ENCODE measurements around the gene AMH. TPM values are rescaled to one million over a fixed set of nuclear protein-coding genes. Genes with fewer than 3 reads are reported as not detected.

AMH gene
- polyA plus RNA-seq, 1 experiment = 0.66 TPM

DNA sequence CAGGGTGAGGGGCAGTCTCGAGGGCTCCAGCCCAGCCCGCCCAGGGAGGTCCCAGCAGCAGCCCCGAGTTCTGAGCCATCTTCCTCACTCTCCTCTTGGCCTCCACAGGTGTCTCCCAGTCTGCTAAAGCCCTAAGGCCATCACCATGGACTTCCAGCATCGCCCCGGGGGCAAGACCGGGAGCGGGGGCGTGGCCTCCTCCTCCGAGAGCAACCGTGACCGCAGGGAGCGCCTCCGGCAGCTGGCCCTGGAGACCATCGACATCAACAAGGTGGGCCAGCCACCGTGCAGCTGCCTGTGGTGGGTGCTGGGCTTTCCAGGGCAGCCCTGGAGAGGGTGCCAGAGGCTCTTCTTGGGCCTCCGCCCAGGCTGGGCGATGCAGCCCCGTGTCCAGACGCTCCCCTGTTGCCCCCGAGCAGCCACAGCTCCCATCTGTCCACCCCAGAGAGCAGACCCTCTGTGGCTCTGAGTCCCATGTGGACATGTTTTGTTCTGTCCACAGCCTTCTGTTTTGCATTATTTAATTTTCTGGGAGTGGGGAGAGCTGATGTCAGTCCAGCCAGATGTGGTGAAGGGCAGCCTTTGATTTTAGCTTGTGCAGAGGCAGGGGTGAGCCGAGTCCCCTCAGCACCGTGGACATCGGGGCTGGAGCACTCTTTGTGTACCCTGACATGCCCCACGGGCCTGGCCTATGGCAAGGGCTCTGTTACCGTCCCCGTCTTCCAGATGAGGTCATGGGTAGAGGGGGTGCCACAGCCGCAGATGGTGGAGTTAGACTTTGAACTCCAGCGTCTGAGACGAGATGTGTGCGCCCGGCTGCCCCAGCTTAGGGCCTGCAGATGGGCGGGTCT lies 5.6 kb upstream of the AMH start:
- POLR2A ChIA-PET = interaction anchor here (0.5 kb wide), 1 partner anchor 89 kb away, joined by 8 read pairs; no protein-coding TSS in a partner anchor
- TF ChIP-seq, protein P1, sequence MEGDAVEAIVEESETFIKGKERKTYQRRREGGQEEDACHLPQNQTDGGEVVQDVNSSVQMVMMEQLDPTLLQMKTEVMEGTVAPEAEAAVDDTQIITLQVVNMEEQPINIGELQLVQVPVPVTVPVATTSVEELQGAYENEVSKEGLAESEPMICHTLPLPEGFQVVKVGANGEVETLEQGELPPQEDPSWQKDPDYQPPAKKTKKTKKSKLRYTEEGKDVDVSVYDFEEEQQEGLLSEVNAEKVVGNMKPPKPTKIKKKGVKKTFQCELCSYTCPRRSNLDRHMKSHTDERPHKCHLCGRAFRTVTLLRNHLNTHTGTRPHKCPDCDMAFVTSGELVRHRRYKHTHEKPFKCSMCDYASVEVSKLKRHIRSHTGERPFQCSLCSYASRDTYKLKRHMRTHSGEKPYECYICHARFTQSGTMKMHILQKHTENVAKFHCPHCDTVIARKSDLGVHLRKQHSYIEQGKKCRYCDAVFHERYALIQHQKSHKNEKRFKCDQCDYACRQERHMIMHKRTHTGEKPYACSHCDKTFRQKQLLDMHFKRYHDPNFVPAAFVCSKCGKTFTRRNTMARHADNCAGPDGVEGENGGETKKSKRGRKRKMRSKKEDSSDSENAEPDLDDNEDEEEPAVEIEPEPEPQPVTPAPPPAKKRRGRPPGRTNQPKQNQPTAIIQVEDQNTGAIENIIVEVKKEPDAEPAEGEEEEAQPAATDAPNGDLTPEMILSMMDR (IDR thresholded peaks at IDR 0.05; ENCODE audit: insufficient read depth, low read depth, low read length) = no peak
- H3K4me3 ChIP-seq (ENCODE audit: low read depth, low read length) = no peak overlapping the region
- CTCF ChIA-PET = interaction anchor here (1.1 to 2.8 kb wide), 2 partner anchors 17 to 29 kb away, joined by 3 to 9 read pairs; no protein-coding TSS in a partner anchor
- no peak for DNase-seq (ENCODE audit: low read depth)
- peaks cover 40% of the 10 kb centered on the region for H3K36me3 ChIP-seq (ENCODE audit: control insufficient read depth, insufficient read depth, low read length)
- no peaks in the 10 kb centered on the region for H3K27me3 ChIP-seq (ENCODE audit: control insufficient read depth, insufficient read depth, low read length)

- no peak overlapping the region for H3K4me3 ChIP-seq (ENCODE audit: low read depth, low read length)
- H3K36me3 ChIP-seq (ENCODE audit: control insufficient read depth, insufficient read depth, low read length) = peaks cover 43% of the 10 kb centered on the region
- no peak for DNase-seq (ENCODE audit: low read depth)
- no peaks in the 10 kb centered on the region for H3K27me3 ChIP-seq (ENCODE audit: control insufficient read depth, insufficient read depth, low read length)
- ChIA-PET POLR2A (no interaction called here), CTCF (interaction anchor here (1.1 to 2.8 kb wide), 2 partner anchors 16 to 28 kb away, joined by 3 to 9 read pairs; no protein-coding TSS in a partner anchor)
- TF ChIP-seq, protein P1 (IDR thresholded peaks at IDR 0.05; ENCODE audit: insufficient read depth, low read depth, low read length) = no peak
Observed at GRCh38 chr19:2244125-2244411, 5.1 kb upstream of the AMH start.

DNA sequence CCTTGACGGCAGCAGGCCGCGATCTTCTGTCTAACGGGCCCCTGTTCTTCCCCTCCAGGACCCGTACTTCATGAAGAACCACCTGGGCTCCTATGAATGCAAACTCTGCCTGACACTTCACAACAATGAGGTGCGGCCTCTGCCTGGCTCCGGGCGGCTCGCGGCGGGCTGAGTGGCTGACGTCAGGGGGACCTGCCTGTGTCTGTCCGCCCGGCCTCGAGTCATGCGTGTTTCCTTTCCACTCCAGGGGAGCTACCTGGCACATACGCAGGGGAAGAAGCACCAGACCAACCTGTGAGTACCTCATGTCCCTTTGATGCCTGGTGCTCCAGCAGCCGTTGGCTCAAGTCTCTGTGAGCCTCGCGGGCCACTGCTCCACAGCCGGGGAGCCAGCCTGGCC lies 4.6 kb upstream of the AMH start:
- H3K27me3 ChIP-seq (ENCODE audit: control insufficient read depth, insufficient read depth, low read length) = no peaks in the 10 kb centered on the region
- H3K36me3 ChIP-seq (ENCODE audit: control insufficient read depth, insufficient read depth, low read length) = peaks cover 44% of the 10 kb centered on the region
- ChIA-PET CTCF (interaction anchor here (0.6 to 2.2 kb wide), 4 partner anchors 16 to 155 kb away, joined by 3 to 8 read pairs (median 3); no protein-coding TSS in a partner anchor), POLR2A (no interaction called here)
- no peak for DNase-seq (ENCODE audit: low read depth)
- no peak overlapping the region for H3K4me3 ChIP-seq (ENCODE audit: low read depth, low read length)
- TF ChIP-seq, protein P1 (IDR thresholded peaks at IDR 0.05; ENCODE audit: insufficient read depth, low read depth, low read length) = no peak

DNA sequence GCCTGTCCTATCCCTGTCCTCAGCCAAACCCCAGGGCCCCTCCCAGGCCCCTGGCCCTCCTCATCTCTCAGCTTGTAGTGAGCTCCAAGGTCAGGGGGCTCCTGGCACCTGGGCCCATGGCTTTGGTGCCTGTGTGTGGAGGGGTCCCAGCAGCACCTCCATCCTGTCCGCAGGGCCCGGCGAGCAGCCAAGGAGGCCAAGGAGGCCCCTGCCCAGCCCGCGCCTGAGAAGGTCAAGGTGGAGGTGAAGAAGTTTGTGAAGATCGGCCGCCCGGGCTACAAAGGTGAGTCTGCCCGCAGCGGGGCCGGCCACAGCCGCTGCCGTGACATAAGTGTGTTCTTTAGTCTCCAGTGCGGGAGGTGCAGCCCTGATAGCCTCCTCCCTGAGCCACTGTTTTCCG lies 3.9 kb upstream of the AMH start:
- H3K36me3 ChIP-seq (ENCODE audit: control insufficient read depth, insufficient read depth, low read length) = peaks cover 44% of the 10 kb centered on the region
- CTCF ChIA-PET = interaction anchor here (0.7 to 2.2 kb wide), 5 partner anchors 16 to 85 kb away, joined by 3 to 8 read pairs (median 3); no protein-coding TSS in a partner anchor

DNA sequence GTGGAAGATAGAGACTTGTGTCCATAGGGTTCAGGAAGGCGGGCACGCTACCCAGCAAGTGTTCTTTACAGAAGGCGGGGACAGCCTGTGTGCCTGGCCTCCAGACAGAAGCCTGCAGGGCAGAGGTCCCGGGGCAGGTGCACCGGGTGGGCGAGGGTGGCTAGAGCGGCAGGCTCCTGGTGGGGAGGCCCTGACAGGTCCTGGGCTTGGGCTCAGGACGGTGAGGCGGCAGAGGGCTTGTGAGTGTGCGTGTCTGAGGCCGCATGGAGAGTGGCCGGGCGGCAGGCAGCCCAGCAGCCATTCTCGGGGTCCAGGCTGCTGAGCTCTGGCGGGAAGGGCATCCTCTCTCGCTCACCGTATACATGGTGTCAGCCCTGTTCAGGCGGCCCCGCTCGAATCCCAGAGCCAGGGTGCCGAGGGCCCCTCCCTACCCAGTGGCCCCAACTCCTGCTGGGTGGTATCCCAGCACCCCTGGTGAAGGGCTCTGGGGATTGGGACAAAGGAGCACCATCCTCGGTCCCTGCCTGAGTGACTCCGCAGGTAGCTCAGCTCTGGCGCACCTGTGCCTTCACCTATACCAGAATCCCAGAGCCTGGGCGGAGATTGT lies 3.0 kb upstream of the AMH start:
- Histone ChIP-seq H3K4me3 (ENCODE audit: low read depth, low read length) (no peak overlapping the region), H3K36me3 (ENCODE audit: control insufficient read depth, insufficient read depth, low read length) (peaks cover 44% of the 10 kb centered on the region), H3K27me3 (ENCODE audit: control insufficient read depth, insufficient read depth, low read length) (no peaks in the 10 kb centered on the region)
- TF ChIP-seq, protein P1 (IDR thresholded peaks at IDR 0.05; ENCODE audit: insufficient read depth, low read depth, low read length) = no peak
- ChIA-PET POLR2A (no interaction called here), CTCF (interaction anchor here (1.0 to 2.2 kb wide), 3 partner anchors 16 to 28 kb away, joined by 3 to 8 read pairs (median 5); no protein-coding TSS in a partner anchor)
- DNase-seq (ENCODE audit: low read depth) = no peak

More for the DNA sequence above, 3.9 kb upstream of the AMH start:
- TF ChIP-seq, protein P1 (IDR thresholded peaks at IDR 0.05; ENCODE audit: insufficient read depth, low read depth, low read length) = no peak
- POLR2A ChIA-PET = no interaction called here
- no peak for DNase-seq (ENCODE audit: low read depth)
- no peak overlapping the region for H3K4me3 ChIP-seq (ENCODE audit: low read depth, low read length)
- no peaks in the 10 kb centered on the region for H3K27me3 ChIP-seq (ENCODE audit: control insufficient read depth, insufficient read depth, low read length)

Measured in BJ (cell line).